Right renal pelvis (tissue), 4 donors: Measurements from ENCODE around the gene HS3ST4. TPM values are rescaled to one million over a fixed set of nuclear protein-coding genes. Genes with fewer than 3 reads are reported as not detected.
"Not testable (repeated sequence)": the region's sequence is repeated elsewhere in the genome, so short reads cannot be mapped to it uniquely, and the experiment has no call there.

Source experiments
- DNase-seq, 4 donors: peaks; one replicate each; pipeline ENCODE4 v3.0.0-alpha.2; 2013; ENCODE audit warnings: low read depth in 4 of 4, low spot score in 3 of 4, missing footprints in 1 of 4
- polyA plus RNA-seq, 4 donors: library from polyadenylated mRNA; unstranded; fragments of 120-200 nt; gene quantifications; one replicate each; pipeline ENCODE4 v1.2.1, GENCODE V29; 2013; ENCODE audit not compliant: insufficient read length in 4 of 4

Gene HS3ST4
- polyA plus RNA-seq, 4 donors, result 0.37 to 0.90 (median 0.58) TPM

DNA sequence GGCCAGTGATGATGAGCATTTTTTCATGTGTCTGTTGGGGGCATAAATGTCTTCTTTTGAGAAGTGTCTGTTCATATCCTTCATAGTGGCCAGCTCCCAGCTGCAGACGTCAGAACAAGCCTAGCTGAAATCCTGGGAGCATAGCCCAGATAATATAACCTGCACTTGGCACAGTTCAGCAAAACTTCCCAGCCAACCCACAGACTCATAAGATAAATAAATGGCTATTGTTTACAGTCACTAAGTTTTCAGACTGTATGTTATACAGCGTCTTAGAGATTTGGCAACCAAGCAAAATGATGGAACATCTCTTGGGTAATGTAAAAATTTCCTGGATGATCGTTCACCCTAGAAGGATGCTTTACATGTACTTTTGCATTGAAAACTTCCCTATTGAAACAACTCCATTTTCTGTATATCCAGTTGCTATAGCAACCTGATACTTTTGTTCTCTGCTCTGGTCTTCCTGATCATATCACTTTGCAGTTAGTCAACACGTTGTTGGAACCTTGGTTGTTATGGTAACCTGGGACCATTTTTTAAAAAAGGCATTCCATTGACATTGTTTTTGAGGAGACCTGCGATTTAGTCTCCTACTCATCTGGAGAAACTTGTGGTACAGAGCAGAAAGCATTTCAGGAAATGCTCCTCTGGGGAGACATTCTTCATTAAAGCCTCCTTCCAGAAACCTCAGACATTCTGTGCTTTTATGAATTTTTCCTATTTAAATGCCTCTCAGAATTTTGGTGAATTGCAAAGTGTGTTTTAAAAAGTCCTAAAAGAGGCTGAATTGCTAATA is 378.7 kb downstream of the HS3ST4 start:
- no peak for DNase-seq

DNA sequence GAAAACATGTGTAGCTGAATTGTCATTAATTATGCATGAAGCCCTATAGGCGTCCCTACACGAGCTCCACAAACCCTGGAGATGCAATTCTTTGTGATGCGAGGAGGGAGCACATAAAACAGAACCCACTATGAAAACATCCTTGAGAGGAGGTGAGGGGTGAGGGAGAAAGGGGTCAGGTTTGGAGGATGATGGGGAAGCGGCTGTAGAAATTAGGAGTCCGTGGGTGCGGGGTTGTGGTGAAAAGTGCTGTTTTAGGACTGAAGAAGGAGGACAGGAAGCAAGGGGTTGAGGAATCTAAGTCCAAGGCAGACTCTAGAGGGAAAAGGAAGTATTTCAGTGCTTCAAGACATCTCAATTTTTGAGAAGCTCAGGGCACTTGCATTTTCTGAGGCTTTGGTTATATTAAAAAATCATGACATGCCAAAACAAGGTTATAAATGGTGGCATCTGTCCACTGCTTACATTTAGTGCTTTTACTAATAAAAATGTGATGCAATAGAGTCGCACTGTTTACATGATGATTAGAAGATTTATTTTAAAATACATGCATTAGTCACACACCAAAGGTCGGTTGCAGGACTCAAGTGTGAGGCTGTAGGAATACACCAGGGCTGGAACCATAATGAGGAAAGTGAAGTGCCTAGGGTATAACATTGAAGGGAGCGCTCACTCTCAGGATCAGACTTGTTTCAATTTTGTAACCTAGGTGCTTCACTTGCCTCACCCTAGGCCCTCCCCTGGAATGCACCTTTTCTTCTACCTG is 379.5 kb downstream of the HS3ST4 start:
- DNase-seq, result no peak

- DNase-seq, result no peak
Measured at GRCh38 chr16:26078716-26079355, 387.1 kb downstream of the HS3ST4 start.

DNA sequence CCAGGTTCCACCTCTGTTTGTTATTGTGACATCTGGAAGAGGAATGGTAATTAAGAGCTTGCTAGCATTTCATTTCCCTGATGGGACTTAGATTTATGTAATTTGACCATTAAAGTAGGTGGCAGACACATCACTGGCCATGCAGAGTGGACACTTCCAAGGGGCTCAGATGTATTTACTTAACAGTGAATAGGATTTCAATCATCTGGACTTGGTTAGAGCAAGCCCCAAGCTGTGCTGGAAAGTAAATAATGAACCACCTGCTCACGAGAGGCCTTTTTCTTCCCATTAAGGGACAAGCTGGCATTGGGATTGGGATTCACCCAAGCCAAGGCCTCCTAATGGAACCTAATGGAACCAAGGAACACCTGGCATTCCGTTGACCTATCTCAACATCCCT is 395.3 kb downstream of the HS3ST4 start:
- no peak for DNase-seq

DNA sequence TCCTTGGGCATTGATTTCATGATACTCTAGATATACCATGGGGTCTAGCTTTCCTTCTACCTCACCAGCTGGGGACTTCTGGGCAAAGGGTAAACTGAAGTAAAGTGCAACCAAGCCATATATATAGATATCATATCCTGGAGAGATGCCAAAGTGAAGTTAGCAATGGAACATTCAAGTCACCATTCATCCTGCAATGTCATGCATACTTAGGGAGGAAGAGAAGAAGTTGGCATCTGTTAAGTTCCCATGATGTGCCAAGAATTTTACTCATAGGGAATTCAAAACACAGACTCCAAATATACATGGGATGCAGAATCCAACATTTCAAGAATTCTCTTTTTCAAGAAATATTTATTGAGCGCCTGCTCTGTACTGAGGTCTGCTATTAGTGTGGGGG is 399.8 kb downstream of the HS3ST4 start:
- no peak for DNase-seq

GRCh38 chr16:26098206-26098605 is 406.4 kb downstream of the HS3ST4 start:
- DNase-seq, result not testable (repeated sequence)

DNA sequence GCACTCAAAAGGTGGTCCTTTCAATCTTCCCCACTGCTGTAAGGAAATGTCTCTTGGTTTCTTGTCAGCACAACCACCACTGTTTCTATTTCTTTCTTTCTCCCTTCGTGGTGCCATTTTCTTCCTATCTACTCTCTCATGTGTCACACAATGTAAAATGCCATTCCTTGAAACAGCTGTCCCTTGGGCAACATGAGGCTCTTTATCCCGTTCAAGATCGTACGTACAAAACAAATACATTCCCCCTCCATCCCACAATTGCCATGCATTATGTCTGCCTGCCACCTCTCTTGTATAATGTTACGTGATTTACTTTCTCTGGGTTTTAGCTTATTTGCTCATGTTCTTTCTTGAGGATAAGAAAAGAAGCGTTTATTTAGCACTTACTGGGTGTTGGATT is 410.6 kb downstream of the HS3ST4 start:
- no peak for DNase-seq

GRCh38 chr16:26108836-26109505 is 417.2 kb downstream of the HS3ST4 start:
- no peak for DNase-seq

- DNase-seq, result no peak
Measured at GRCh38 chr16:26111900-26112299, 420.1 kb downstream of the HS3ST4 start.

- DNase-seq, result no peak
Measured at GRCh38 chr16:26118575-26118974, 426.8 kb downstream of the HS3ST4 start.

DNA sequence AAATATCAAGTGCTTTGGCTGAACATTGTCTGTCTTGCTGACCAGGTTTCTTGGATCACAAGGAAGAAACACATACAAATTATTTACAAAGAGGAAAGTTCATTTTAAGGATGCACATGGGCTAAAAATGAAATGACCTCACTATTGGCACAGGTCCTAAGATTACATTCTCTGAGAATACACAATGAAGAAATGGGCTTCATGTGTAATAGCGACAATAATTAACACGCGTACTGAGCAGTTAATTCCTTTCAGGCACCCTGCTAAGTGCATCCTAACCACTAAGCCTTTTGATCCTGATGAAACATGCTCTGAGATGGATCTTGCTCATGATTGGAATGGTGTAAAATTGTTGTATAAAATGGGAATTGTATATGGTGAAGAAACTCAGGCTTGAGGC is 429.0 kb downstream of the HS3ST4 start:
- DNase-seq, result no peak

DNA sequence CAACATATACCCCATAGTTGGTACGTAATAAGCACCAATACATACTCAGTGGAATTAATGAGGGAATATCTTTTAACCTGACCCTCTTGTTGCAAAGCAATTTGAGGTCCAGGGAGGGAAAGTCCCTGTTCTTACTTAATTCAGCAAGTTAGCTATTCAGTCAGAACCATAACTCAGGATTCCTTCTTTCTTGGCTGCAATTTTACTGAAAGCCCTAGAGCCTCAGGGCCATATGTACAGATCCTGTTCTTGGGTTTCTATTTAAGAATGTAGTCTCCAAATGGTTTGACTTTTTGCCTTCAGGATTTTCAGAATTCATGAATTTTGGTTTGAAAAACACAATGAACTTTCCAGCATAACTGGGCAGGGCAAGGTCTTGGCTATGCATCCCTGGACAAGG is 436.5 kb downstream of the HS3ST4 start:
- DNase-seq, result no peak

- no peak for DNase-seq
Measured at GRCh38 chr16:26129997-26130396, 438.2 kb downstream of the HS3ST4 start.

GRCh38 chr16:26133416-26134093 is 441.8 kb downstream of the HS3ST4 start:
- no peak for DNase-seq

- DNase-seq, result no peak
Measured at GRCh38 chr16:26134588-26134987, 442.8 kb downstream of the HS3ST4 start.

DNA sequence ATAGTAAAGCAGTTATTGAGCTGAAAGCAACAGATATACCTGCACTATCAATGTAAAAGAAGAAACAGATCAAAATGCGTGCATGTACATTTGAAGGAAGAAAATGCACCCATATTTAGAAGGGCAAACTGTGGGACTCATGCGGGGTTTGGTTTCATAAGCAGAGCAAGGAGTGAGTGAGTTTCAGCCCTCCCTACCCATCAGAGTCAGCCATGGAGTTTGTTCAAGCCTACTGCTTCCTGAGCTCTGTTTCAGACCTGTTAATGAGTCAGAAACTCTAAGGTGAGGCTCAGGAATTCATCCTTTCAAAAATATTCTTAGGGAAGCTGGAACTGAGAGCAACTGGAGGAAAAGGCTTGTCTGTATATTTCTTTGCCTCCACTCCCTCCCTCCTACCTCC is 446.2 kb downstream of the HS3ST4 start:
- no peak for DNase-seq

- DNase-seq, result no peak
Measured at GRCh38 chr16:26139091-26139490, 447.3 kb downstream of the HS3ST4 start.

DNA sequence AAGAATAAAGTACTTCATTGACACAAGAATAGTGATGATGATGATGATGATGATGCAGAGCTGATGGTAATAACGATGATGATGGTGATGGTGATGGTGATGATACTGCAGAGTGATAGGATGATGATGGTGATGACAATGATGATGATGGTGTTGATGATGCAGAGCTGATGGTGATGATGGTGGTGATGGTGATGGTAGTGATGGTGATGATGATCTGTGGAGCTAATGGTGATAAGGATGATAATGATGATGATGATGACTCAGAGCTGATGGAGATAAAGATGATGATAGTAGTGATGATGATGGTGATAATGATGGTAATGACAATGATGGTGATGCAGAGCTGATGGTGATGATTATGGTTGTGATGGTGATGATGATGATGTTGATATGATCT is 448.1 kb downstream of the HS3ST4 start:
- DNase-seq, result no peak

DNA sequence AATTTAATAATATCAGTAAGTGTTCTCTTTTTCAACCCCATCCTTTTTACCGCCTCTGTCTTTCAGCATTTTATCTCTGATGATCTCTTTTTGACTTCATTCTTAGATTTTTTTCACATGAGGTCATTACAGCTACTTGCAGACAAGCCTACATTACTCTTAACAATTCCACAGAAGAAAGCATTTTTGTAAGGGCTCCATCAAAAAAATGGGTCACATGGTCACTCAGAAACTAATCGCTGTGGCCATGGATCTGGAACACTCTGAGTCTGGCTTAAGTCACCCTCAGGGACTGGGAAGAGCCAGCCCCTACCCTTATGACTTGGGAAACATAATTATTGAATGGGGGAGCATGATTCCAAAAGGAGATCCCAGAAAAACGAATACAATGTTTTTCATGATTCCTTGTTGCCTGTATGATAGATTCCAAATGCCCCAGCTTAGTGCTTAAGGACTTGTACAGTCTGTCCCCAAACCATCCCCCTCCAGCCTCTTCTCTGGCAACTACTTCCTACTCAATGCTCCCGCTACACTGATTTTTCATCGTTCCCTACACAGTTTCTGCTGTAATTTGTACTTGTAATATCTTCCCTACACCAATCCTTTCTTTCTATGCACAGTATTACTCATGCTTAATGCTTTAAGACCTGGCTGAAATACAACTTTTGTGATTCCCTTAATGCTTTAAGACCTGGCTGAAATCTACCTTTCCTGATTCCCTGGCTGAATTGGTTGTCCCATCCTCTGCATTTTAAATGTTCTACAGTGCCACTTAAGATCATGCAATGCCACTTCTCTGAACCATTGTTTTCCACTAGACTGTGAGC is 457.8 kb downstream of the HS3ST4 start:
- DNase-seq, result no peak

GRCh38 chr16:26155221-26155620 is 463.5 kb downstream of the HS3ST4 start:
- DNase-seq, result no peak
